C4-2B (cell line): ENCODE measurements around the gene NRP1.

Experiments used
- H3K27ac ChIP-seq: fragments of 450-650 bp; 2 replicates; pipeline ENCODE4 v1.5.1; 2017
- ZFX ChIP-seq: fragments of 450-650 bp; IDR thresholded peaks from 2 replicates; pipeline ENCODE4 v1.6.1; 2017
- TF ChIP-seq, protein P1 (sequence below): fragments of 450-650 bp; conservative IDR thresholded peaks from 2 replicates; pipeline ENCODE4 v1.5.1; 2017; ENCODE audit warnings: mild to moderate bottlenecking

The NRP1 gene

DNA sequence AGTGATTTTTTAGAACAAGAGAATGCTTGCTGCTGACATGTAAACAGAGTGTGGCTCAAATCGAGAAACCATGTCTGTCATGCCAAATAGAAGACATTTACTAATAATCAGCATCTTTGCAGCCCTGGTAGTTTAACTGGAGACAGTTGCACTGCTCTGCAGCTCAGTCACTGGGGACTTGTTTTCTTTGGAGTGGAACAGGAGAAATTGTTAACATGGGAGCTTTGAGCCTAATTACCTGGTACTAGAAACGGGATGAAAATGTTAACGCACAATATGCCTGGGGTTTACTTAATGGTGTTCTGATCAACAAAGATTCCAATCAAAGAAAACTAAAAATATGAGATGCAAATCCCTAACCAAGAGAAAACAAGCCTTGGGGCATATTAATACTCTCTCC, 153.5 kb downstream of the NRP1 start:
- no peak for TF ChIP-seq ZFX
- TF ChIP-seq, protein P1, sequence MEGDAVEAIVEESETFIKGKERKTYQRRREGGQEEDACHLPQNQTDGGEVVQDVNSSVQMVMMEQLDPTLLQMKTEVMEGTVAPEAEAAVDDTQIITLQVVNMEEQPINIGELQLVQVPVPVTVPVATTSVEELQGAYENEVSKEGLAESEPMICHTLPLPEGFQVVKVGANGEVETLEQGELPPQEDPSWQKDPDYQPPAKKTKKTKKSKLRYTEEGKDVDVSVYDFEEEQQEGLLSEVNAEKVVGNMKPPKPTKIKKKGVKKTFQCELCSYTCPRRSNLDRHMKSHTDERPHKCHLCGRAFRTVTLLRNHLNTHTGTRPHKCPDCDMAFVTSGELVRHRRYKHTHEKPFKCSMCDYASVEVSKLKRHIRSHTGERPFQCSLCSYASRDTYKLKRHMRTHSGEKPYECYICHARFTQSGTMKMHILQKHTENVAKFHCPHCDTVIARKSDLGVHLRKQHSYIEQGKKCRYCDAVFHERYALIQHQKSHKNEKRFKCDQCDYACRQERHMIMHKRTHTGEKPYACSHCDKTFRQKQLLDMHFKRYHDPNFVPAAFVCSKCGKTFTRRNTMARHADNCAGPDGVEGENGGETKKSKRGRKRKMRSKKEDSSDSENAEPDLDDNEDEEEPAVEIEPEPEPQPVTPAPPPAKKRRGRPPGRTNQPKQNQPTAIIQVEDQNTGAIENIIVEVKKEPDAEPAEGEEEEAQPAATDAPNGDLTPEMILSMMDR = no peak
- peak overlapping the region; percentile 57; the same call in 1 of the 2 replicates for H3K27ac ChIP-seq

GRCh38 chr10:33180390-33180789, 154.1 kb downstream of the NRP1 start:
- peak overlapping the region; percentile 57 for H3K27ac ChIP-seq

DNA sequence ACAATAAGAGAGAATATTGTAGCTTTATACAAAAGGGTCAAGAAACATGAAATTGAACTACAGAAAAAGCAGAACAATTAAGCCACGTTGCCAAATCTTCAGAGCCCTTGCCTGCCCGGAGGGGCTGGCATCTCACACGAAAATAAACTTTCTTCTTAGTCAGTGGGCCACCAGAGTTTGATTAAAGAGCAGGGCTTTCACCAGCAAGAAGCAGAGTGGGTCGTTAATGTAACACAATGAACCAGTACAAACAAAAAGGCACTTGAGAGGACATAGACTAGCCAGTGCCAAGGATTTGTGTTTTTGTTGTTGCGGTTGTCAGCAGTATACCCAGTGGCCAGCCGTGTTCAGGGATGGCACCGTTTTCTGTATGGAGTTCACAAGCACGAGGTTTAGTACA, 155.4 kb downstream of the NRP1 start:
- TF ChIP-seq, protein P1 = no peak
- no peak for TF ChIP-seq ZFX
- H3K27ac ChIP-seq = peak overlapping the region; percentile 57; the same call in 1 of the 2 replicates

More at GRCh38 chr10:33180390-33180789, 154.1 kb downstream of the NRP1 start:
- TF ChIP-seq, protein P1 = no peak
- no peak for TF ChIP-seq ZFX

DNA sequence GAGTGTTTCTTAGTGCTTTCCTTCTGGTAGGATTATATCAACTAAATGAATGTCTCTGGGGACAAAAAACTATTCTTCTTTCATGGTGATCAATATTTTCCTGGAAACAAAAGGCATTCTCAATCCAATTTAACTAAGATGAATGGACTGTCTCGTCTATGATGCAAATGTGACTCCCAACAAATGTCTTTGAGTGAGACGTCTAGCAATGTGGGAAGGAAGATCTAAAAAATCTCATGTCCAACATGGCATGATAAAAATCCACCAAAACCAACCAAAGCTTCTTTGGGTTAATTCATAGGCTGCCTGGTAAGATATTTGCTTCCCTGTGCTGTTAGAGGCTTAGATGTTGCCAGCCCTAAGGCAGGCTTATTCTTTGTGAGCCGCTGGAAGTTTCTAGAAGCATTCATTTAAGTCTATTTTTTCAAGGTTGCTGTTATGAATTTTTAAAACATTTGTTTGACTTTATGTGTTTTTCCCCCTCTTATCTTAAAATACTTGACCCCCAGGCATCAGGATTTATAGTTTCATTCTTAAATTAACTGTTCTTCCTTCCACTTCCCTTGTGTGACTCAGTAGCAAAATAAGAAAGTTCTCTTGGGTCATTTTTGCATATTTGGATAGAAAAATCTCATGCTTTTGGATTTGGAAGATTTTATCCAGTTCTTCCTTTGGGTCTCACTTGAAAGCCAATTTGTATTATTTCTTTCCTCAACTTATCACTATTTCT, 156.3 kb downstream of the NRP1 start:
- TF ChIP-seq ZFX = no peak
- TF ChIP-seq, protein P1 = no peak
- no peak overlapping the region for H3K27ac ChIP-seq

GRCh38 chr10:33176688-33177087, 157.8 kb downstream of the NRP1 start:
- TF ChIP-seq, protein P1 = no peak
- no peak for TF ChIP-seq ZFX
- no peak overlapping the region for H3K27ac ChIP-seq

DNA sequence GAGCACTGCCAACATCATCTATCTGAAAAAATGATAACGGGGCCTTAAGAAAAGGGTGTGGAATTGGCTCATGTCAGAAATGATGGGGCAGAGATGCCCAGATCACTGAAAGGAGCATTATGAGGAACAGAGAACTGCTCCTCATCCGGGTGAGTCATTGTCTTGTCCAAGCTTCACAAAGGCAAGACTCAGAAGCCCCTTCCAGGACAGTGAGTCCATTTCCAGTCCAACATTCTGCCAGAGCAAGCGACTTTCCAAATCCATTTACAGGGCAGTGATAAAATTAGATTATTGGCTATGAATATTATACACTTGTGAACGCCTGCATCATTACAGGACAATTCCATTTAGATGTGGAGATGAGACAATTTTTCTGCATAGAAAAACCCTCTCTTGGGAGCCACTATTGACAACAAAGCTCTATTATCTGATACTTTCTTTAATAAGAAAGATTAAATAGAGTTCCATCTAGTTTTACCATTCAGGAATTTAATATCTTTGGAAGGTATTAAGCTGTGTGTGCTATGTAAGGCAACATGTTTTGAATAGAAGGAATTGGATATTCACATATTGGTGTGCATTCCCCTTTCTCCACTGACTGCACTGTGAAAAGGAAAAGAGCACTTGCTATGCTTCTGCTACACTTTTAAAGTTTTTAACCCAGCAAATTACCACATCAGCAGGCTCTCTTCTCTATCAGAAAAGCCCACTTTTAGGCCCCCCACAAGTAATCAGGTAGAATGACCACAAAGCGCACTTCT, 159.6 kb downstream of the NRP1 start:
- H3K27ac ChIP-seq = no peak overlapping the region
- no peak for TF ChIP-seq ZFX
- TF ChIP-seq, protein P1 = no peak

DNA sequence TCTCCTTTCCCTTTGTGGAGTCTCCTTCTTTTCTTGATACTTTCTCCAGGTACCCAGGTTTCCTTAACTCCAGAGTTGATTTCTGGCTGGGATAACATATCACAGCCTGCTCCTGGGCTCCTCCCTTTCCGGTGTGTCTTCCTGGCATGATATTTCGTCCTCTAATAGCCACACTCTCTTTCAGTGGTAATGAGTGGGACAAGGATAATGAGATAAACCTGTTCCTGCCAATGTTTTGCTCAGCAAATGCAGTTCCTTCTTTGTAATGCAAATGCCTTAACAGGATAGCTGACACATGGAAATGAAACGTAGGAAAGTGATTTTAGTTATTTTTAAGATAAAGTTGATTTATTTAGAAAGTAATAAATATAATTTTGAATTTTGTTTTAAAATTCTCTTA, 168.6 kb downstream of the NRP1 start:
- TF ChIP-seq, protein P1 = no peak
- TF ChIP-seq ZFX = no peak
- no peak overlapping the region for H3K27ac ChIP-seq
